GM18498 (cell line): ENCODE data around the gene SNRPA1.
A peak's percentile ranks its signal among the peaks of the same experiment; 100 is the strongest.

ENCODE experiments used
- ATAC-seq: cut with Tn5 transposase; IDR thresholded peaks from one replicate; pipeline ENCODE4 v1.9.1; 2021; ENCODE audit warnings: mild to moderate bottlenecking, moderate library complexity; ENCODE audit not compliant: unreplicated experiment

The SNRPA1 gene

GRCh38 chr15:101264911-101265641 is 30.0 kb downstream of the SNRPA1 start:
- ATAC-seq, result peak; percentile 61

GRCh38 chr15:101264011-101264410 is 31.0 kb downstream of the SNRPA1 start:
- no peak for ATAC-seq

GRCh38 chr15:101262551-101262950 is 32.5 kb downstream of the SNRPA1 start:
- no peak for ATAC-seq

- ATAC-seq, result peak; percentile 52
Observed at GRCh38 chr15:101258238-101259144, 36.6 kb downstream of the SNRPA1 start.

- no peak for ATAC-seq
Observed at GRCh38 chr15:101256757-101257156, 38.3 kb downstream of the SNRPA1 start.

GRCh38 chr15:101255615-101256241 is 39.3 kb downstream of the SNRPA1 start:
- no peak for ATAC-seq

GRCh38 chr15:101255051-101255395 is 40.0 kb downstream of the SNRPA1 start:
- no peak for ATAC-seq

DNA sequence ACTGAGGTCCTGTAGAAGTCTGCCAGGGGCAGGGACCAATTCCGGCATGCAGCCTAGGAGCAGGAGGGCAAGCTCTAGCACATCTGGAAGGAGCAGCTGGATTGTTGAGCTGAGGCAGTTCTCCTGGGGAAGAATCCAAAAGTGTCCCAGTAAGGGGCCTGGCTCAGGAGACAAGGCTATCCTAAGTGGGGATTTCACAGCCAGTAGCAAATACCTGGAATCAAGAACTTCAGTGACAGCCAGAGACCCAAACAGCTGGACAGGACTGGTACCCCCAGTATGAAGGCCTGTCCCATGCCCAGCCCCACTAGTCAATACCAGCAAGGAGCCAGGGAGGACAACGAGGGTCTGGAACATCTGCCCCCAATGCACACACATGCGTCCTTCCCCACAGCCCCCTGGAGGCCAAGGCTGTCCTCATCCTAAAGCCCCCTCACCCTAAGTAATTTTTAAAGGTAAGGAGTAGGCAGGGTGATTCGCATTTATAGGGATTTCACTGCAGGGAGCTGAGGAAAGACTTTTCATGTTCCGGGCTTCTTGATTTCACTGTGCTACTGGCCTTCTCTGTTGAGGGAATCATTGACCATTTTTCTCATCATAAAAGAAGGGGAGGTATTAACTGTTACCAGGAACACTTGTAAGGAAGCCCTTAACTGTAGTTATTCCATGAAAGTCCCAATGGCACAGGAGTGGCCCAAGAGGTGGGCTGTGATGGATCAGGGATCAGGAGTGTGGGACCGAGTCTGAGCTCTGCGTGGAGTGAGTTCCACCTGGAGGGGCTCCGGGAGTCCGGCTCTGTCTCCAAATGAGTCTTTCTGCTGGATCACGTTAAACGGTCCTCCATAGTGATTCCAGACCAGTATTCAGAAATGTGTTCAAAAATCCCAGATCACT is 40.6 kb downstream of the SNRPA1 start:
- no peak for ATAC-seq

DNA sequence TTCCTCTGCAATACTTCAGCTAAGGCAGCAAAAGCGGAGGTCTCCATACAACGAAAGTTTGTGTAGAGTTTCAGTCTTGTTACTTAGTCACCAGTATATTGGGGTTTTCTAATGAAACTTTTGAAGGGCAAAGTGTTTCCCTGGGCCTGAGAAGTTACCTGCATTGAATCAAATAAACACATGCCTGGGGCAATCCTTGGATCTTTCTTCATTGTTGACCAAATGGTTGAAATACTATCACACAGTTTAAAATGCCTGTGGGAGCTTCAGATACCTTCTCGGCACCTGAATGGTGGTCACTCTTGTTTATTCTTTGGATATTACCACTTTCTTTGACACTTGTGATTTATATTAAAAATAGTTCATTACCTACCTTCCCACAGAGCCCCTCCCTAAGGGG is 42.2 kb downstream of the SNRPA1 start:
- ATAC-seq, result no peak

- peak; percentile 78 for ATAC-seq
Observed at GRCh38 chr15:101251830-101252820, 42.9 kb downstream of the SNRPA1 start, which contains the start of gene CHSY1. Gene CHSY1, minus strand, starts transcription at chr15:101252048. Its CDS starts 592 bp downstream, at chr15:101251456.

- ATAC-seq, result peak; percentile 35
Observed at GRCh38 chr15:101250873-101251829, 43.9 kb downstream of the SNRPA1 start.

DNA sequence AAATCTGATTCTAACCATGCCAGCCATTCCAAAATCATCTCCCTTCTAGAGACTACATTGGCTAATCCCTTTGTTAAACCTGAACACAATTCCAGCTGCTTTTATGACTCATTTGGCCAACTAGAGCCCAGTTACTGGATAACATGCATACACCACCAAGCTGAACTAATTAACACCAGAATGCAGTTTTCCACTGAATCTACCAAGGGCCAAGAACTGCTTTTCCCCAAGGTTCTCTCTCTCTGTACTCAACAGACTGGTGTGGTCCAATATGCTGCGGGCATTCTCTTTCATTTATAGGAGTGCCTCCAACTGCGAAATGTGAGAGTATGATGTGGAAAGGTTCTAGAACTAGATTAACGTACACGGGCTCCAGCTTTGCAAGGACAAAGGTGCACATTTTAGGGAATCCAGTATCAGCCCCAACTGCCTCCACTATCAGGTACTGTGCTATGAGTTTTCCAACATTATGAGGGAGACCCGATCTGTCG is 44.7 kb downstream of the SNRPA1 start:
- no peak for ATAC-seq

DNA sequence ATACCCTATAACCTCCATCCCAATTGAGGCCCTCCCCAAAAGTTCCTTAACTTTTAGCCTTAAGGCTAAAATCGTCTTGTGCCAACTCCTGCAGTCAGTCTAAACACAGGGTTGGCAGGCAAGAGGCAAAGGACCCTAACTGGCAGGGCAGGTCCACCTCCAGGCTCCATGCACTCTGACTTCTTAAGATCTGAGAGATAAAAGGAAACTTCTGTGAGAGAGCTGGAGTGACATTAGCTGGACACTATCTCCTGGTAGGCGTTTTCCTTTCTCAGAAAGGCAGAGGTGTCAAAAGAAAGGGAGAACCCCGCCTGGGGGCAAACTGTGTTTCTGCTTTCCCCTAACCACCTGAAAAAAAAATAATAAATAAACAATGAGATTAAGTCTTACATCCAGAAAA is 46.8 kb downstream of the SNRPA1 start:
- no peak for ATAC-seq

GRCh38 chr15:101246824-101247745 is 48.0 kb downstream of the SNRPA1 start:
- no peak for ATAC-seq

DNA sequence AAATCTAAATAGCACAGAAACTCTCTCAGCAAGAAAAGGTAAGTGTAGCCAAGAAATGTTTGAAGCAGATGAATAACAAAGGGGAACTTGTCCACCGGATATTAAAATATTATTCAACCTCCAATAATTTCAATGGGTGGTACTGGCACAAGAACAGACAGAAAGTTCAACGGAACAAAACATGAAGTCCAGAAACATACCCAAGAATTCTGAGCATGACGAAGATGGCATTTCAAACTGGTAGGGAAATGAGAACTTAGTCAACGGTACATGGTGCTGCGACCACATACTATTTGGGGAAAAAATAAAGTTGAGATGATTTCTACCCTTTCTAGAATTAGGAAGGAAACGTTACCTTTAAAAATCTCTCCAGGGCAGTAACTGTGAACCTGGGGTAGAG is 48.7 kb downstream of the SNRPA1 start:
- no peak for ATAC-seq

- no peak for ATAC-seq
Observed at GRCh38 chr15:101244889-101245668, 50.0 kb downstream of the SNRPA1 start.
